Fibroblast of mammary gland (primary cell): Measurements from ENCODE around the gene ZNF816.
"Not testable (repeated sequence)": the region's sequence is repeated elsewhere in the genome, so short reads cannot be mapped to it uniquely, and the experiment has no call there.

ENCODE experiments used
- DNase-seq: peaks from one replicate; pipeline ENCODE4 v3.0.0-alpha.2; 2010; ENCODE audit warnings: low read depth
- H3K4me3 ChIP-seq: 2 replicates; pipeline ENCODE4 v1.5.1; 2011; ENCODE audit warnings: low read depth, mild to moderate bottlenecking, low read length, moderate library complexity; ENCODE audit not compliant: control insufficient read depth
- CTCF ChIP-seq: conservative IDR thresholded peaks from 2 replicates; pipeline ENCODE4 v1.5.1; 2011; ENCODE audit warnings: low read depth, low read length, inconsistent platforms; ENCODE audit not compliant: control insufficient read depth, insufficient read depth

The ZNF816 gene

GRCh38 chr19:52935434-52935833, 27.2 kb downstream of the ZNF816 start:
- DNase-seq, result peak; percentile 31
- no peak for TF ChIP-seq CTCF
- no peak overlapping the region for H3K4me3 ChIP-seq

GRCh38 chr19:52924641-52925040, 38.0 kb downstream of the ZNF816 start:
- H3K4me3 ChIP-seq, result not testable (repeated sequence)
- peak; percentile 22 for DNase-seq

GRCh38 chr19:52923778-52924593, 38.7 kb downstream of the ZNF816 start:
- TF ChIP-seq CTCF, result no peak
- DNase-seq, result peak; percentile 48
- H3K4me3 ChIP-seq, result peak overlapping the region; percentile 70

GRCh38 chr19:52922841-52923777, 39.6 kb downstream of the ZNF816 start, which contains the start of gene ZNF888:
Gene ZNF888, minus strand, starts transcription at chr19:52923428. Its CDS starts 5,555 bp downstream, at chr19:52917873.
- peak; percentile 75 for DNase-seq
- TF ChIP-seq CTCF, result no peak
- H3K4me3 ChIP-seq, result peak within 1 kb of the TSS; percentile 70

GRCh38 chr19:52917531-52917930, 45.1 kb downstream of the ZNF816 start:
- no peak for TF ChIP-seq CTCF
- no peak for DNase-seq
- no peak overlapping the region for H3K4me3 ChIP-seq

- H3K4me3 ChIP-seq, result no peak overlapping the region
- no peak for DNase-seq
- TF ChIP-seq CTCF, result no peak
Observed at GRCh38 chr19:52910648-52911047, 52.0 kb downstream of the ZNF816 start.

GRCh38 chr19:52904052-52904780, 58.5 kb downstream of the ZNF816 start:
- H3K4me3 ChIP-seq, result not testable (repeated sequence)

More at GRCh38 chr19:52904052-52904780, 58.5 kb downstream of the ZNF816 start:
- not testable (repeated sequence) for DNase-seq
